NCI-H82 treated with DMSO at 0.1 percent for 48 hours (cell line): Measurements from ENCODE around the gene ARL13B.
"Not testable (repeated sequence)": the region's sequence is repeated elsewhere in the genome, so short reads cannot be mapped to it uniquely, and the experiment has no call there.

Experiments used
- DNase-seq: peaks from one replicate; lab custom pipeline; 2025; ENCODE audit not compliant: unreplicated experiment; lab: John Stamatoyannopoulos, UW

ARL13B gene

DNA sequence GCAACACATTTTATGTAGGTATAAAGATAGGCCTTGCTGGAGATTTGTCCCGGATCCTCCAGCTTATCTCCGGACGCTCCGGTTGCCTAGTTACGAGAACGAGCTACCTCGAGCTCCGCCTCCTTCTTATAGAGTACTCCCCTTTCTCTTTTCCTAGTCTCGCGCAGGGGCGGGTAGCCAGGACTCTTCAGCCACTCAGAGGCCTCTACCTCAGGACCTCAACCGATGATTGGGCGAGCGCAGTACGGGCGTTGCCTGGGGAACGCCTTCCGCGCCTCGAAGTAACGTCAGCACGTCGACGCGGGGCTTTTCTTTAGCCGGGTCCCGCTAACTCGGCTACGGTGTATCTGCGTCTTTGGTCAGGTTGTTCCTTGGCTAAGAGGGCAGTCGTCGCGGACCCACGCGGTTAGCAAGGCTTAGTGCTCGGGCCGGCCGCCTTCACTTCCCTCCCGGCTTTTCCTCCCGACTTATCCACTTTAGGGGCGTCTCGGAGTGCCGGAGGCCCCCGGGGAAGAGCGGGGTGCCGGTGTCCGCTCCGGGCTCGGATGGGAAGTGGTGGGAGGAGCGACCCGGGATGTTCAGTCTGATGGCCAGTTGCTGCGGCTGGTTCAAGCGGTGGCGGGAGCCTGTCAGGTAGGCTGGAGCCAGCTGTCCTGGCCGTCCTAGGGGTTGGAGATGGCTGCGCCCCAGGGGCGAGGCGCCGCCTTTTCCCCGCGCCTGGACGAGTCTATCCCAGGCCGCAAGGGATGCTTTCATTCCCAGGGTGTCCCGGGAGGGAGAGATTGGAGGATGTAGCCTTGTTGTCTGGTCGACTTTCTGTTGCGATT is at the start of gene ARL13B:
Gene ARL13B (plus strand): TSS at position 306 of the 827 bp plus-strand sequence. CDS start 269 bp downstream, at position 575.
- DNase-seq: peak; percentile 99

DNA sequence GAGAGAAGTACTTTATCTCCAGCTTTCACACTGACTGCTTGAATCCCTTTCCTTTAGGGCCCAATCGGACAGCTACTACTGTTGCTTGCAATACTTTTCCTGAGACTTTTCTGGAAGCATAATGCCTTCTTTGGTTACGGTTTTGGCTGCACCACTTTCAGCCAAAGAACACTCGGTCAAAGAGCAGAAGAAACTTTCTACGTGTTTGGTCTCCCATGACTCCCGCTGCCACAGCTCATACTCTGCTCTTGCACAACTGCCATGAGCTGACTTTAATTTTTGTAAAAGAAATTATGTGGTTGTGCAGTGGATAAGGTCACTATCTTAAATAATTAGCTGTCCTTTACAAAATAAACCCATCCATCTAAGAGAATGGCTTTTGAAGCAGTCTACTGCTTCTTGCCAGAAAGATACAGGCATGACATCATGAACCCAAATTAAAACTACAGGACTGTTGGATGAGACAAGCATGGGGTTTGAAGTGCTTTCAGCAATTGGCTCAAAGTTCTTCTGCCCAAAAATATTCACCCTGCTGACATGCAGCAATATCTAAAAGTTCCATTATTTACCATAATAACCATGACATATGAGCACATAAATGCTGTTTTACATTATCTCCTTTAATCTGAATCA is 48.2 kb upstream of the ARL13B start:
- DNase-seq: no peak

DNA sequence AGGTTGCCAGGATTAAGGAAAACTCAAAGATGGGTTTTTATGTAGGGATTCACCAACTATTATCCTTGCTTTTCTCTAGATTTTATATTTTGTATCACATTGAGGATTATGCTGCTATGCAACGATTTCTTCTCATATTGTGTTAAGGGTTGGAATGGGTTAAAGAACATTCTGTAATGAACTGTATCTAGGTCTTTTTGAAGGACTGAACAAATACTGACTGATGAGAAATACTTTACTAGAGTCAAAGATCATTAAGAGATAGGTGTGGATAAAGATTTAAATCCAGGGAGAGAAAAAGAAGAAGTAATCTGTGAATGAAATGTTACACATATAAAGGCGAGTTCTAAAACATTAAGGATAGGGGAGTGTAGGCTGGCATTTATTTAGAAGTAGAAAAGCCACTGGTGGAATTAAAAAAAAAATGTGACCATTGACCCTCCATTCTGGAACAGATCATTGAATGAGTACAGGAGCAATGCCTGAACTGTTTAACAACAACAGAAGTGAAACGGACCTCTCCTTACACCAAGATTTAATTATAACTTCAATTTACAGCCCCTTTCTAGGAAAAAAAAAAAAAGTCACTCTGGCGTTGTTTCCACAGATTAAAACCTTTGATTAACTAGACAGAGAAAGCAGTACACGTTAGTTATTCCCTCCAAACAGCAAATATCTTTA is 45.4 kb upstream of the ARL13B start:
- DNase-seq: no peak

DNA sequence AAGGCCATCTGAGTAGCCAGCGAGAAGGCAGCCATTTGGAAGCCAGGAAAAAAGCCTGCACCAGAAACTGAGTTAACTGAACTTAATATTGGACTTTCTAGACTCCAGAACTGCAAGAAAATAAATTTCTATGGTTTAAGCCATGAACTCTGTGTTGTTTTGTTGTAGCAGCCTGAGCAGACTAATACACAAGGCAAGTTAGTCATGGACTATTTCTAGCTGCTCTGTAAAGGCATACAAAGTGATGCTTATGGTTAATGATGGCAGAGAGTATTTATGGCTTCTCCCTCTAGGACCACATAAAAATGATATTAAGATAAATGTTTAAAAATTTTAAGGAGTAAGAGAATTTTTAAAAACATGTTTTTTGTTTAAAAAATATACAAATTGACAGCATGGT is 43.4 kb upstream of the ARL13B start:
- no peak for DNase-seq

DNA sequence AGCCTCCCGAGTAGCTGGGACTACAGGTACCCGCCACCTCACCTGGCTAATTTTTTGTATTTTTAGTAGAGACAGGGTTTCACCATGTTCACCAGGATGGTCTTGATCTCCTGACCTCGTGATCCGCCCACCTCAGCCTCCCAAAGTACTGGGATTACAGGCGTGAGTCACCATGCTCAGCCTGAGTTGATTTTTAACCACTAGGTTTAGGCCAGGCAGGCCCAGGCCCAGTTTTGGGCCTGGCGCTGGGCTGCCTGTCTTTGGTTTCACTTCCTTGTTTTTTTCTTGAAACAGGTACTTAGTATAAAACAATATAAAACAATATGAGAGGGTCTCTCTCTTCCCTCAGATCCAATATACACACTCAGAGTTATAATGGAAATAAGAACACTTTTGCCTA is 42.5 kb upstream of the ARL13B start:
- not testable (repeated sequence) for DNase-seq

DNA sequence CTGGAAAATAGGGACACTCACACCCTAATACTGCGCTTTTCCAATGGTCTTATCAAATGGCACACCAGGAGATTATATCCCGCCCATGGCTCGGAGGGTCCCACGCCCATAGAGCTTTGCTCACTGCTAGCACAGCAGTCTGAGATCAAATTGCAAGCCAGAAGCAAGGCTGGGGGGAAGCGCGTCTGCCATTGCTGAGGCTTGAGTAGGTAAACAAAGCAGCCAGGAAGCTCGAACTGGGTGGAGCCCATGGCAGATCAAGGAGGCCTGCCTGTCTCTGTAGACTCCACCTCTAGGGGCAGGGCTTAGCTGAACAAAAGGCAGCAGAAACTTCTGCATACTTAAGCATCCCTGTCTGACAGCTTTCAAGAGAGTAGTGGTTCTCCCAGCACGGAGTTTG is 30.0 kb upstream of the ARL13B start:
- not testable (repeated sequence) for DNase-seq

DNA sequence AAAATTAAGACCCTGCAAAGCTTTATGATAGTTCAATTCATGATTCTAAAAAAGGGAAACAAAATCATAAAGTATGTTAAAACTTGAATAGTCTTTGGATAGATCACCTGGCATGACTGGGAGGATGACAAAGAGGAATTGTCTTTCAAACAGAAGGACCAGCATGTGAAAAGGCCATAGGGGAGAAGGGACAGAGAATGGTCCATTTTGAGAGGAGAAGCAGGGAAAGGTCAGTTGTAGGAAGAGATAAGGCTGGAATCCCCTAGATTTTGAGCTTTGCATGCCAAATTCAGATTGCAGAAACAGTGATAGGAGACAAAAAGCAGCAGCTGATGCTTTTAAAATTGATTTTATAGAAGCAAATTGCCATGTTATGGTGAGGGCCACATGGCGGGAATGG is 18.9 kb upstream of the ARL13B start:
- no peak for DNase-seq

DNA sequence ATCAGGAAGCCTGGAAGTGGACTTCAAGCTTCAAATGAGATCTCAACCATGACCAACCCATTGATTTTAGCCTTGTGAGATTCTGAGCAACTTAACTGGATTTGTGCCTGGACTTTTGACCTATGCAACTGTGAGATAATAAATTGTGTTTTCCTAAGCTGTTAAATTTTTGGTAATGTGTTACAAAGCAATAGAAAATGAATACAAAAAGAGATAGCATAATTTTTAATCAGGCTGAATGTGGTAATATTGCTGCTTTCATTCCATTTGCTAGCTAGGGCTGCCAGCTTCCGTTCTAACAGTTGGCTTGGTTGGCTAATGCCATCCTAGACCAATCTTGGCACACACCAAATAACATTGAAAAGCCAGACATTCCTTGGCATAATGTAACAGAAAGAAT is 18.5 kb upstream of the ARL13B start:
- DNase-seq: no peak

DNA sequence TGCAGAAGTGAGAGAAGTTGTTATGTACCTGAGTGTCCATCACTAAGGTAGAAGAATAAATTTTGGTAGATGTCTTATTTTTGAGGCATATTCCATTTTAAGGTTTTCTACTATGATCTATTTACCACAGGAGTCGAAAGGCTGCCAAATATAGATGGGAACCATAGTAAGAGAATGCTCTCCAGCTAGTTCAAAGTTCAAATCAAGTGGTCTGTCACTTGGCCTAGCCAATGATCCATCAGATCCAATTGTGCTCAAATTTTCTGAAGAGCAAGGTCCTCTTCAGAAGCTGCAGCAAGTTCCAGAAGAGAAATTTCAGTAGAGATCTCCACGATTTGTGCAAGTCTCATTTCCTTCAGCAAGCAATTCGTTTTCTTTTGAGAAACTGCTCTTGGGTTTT is 17.2 kb upstream of the ARL13B start:
- no peak for DNase-seq

DNA sequence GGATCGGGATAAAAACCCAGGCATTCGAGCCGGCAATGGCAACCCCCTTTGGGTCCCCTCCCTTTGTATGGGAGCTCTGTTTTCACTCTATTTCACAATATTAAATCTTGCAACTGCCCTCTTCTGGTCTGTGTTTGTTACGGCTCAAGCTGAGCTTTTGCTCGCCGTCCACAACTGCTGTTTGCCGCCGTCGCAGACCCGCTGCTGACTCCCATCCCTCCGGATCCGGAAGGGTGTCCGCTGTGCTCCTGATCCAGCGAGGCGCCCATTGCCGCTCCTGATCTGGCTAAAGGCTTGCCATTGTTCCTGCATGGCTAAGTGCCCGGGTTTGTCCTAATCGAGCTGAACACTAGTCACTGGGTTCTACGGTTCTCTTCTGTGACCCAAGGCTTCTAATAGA is 14.8 kb upstream of the ARL13B start:
- DNase-seq: not testable (repeated sequence)

DNA sequence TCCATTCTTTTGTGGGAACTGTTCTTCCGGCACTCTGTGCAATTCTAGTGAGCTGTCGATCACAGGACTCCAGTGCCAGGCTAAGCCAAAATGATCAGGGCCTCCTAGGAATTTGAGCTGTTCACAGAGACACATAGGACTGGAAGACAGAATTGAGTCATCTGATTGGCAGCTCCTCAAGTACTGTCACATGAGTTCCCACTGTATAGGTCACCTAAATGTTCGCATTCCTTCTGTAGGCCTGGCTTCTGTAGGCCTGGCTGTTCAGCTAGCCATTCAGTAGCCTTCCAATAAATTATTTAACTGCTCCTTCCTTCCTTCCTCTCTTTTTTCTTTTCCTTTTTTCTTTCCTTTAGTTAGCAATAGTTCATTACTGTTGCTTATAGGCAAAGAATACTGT is 10.5 kb upstream of the ARL13B start:
- no peak for DNase-seq

DNA sequence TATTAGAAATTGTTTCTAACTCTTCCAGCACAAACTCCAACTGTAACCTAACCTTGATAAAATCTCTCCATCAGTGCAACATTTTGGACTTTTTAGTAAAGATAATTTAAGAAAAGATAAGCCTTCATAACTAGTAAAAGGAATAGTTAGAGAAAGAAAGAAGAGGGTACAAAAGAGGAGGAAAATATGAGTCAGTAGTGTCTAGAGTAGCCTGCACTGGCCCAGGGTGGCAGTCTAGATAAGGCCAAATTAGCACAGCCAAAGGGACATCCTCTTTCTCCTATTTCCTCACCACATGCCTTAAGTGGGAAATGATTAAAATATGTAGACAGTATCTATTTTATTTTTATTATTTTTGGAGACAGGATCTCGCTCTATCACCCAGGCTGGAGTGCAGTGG is 10.0 kb upstream of the ARL13B start:
- DNase-seq: no peak

DNA sequence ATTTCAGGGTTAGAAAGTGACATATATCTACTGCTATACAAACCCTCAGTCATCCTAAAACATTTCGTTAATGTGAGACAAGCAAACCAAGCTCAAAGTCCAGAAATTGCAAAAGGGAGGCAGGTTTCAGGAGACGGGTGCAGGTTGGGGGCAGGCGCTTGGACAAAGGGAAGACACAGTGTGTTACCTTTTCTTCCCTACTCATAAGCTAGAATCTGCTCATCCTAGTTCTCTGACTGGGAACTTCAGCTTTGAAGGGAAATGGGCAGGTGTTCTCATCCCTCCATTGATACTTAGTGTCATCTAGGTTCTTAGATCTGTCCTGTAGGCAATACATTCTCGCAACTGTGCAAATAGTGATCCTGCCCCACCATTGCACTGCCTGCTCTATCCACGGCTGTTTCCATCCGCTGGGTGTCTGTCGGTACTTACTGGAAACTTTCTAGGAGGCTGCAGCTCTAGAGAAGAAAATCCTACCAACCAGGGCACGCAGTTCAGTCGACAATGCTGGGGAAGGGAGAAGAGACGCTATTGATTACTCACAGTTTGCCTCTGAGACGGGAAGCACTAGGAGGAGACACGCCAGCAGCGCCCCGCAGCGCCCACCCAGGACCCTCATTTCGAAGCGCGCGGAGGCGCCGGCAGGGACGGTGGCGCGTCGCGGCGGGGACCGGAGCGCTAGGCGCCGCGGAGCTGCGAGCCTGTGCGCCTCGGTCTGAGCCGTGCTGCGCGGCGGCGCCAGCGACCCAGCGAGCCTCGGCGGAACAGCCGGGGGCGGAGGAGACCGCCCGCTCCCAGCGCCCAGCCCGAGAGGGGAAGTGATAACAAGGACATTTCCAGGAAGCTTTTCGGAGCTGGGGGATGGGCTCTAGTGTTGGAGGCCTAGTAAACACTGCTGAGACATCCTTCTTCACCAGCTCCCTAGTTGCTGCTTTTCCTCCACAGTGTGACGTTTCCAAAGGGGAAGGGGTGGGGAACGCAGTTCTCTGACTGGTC is 6.5 kb upstream of the ARL13B start, which contains the start of gene PROS1:
Gene PROS1 (minus strand): TSS at position 766 of the 996 bp plus-strand sequence. CDS start 147 bp downstream, at position 619.
- DNase-seq: peak; percentile 50

DNA sequence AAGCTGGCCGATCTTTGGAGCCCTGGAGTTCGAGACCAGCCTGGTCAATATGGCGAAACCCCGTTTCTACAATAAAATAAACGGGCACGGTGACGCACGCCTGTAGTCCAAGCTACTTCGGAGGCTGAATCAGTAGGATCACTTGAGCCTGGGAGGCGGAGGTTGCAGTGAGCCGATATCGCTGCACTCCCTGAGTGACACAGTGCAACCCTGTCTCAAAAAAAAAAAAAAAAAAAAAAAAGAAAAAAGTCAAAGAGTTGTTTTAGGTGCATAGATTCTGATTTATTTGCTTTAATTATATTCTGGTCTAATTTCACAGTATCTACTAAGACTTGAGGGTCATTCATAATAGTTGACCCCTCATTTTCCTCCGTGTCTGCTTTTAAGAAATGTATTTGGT is 1.7 kb downstream of the ARL13B start:
- no peak for DNase-seq

DNA sequence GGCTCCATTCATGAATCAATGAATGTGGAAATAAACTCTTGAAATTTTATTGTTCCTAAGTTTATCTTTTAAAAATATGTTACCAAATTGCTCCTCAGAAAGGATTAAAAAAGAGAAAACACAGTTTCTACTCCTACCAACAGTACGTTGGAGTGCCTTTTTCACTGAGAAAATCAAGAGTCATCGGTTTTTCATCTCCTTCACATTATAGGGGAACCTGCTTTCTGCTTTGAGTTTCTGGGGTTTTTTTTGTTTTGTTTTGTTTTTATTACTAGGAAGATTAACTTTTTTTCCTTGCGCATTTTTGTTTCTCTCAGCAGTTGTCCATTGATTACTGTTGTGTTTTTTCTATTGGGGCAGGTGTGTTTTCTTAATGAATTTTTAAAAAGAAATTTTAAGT is 3.5 kb downstream of the ARL13B start:
- no peak for DNase-seq

DNA sequence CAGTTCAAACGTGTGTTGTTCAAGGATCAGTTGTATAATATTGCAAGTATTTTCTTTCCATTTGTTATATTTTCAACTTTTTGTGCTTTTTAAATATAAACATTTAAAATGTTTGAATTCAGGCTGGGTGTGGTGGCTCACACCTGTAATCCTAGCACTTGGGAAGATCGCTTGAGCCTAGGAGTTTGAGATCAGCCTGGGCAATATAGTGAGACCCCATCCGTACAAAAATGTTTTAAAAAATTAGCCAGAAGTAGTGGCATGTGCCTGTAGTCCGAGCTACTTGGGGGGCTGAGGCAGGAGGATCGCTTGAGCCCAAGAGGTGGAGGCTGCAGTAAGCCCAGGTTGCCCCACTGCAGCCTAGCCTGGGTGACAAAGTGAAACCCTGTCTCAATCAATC is 4.7 kb downstream of the ARL13B start:
- DNase-seq: no peak

DNA sequence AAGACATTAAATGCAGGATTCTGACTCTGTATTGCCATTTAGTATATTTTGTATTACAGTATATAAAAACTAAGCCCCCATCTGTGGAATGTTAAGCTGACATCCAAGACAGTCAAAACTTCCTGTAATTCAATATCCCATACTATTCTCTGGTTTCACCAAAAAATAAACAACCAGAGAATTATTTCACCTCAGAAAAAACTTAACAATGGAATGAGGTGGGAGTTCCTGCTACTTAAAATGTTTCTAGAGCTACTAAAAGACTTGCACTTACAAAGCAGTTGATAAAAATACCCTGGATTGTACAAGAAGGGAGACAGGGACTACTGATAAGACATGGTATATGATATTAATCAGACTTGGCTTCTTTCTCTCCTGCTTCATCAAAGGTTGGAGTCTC is 8.3 kb downstream of the ARL13B start:
- DNase-seq: no peak

DNA sequence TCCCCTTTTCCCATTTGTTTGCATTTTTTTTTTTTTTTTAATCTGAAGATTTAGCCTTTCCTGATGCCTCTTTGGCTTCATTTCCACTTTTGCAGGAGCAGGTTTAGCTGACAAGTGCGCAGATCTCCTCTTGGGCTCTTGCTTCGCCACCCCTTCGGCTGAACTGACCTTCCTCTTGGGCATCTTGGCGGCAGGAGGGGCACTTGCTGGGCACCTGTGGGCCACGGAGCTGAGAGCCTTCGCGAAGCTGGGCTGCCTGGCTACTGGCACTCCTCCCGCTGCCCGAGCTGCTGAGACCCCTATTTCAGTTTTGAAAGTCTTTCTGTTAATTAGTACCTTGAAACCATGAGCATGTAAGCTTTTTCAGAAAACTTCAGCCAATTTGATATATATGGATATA is 8.8 kb downstream of the ARL13B start:
- no peak for DNase-seq

DNA sequence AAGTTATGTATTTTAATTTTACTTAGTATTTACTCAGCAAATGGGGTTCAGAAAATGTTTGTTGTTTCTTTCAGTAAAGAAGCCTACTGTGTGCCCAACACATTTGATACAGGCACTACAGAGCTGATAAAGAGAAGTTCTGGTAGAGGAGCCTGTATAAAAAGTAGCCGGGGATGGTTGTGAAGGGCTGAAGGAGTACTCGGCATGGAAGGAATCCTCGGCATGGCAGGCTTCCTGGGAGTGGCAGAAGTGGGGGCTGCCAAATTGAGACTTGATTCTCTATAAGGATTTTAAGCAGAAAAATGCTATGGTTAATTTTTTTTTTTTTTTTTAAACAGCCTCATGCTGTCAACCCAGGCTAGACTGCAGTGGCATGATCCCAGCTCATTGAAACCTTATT is 9.3 kb downstream of the ARL13B start:
- no peak for DNase-seq

DNA sequence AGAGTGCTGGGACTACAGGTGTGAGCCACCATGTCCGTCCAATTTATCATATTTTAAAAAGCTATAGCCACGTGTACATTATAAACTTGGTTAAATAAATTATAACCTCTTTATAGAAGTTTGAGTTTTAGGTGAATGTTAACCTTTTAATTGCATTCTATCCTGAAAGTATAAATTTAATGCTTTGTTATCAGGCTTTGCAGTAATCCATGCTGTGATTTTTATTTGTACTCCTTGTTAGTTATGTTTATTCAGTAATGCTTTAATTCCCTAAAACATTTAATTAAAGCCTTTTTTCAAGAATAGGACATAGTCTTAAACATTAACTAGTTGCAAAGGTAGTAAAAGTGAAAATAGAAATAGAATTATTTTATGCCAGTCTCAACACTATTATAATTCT is 11.7 kb downstream of the ARL13B start:
- DNase-seq: no peak

DNA sequence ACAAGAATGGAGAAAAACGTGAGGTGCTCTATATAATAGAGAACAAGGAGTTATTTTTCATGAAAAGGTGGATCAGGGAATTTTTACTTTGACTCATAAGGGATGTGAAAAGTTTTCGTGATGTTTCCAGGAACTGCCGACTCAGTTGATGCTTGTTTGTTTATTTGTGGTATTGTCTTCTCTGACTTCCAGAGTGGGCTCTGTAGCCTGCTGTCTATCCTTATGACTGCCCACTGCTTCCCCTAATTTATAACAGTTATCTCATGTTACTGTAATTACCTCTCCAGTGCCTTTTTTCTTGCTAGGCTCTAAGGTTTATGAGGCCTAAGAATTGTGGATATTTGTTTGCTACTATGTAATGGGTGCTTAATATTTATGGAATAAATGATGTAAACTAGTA is 12.3 kb downstream of the ARL13B start:
- no peak for DNase-seq
